Measurements from ENCODE around the gene ICAM5. TPM values are rescaled to one million over a fixed set of nuclear protein-coding genes. Genes with fewer than 3 reads are reported as not detected.
"Not testable (repeated sequence)": the region's sequence is repeated elsewhere in the genome, so short reads cannot be mapped to it uniquely, and the experiment has no call there.

The ICAM5 gene
- total RNA-seq, 1 experiment from 2014 or later, result 0.20 TPM

DNA sequence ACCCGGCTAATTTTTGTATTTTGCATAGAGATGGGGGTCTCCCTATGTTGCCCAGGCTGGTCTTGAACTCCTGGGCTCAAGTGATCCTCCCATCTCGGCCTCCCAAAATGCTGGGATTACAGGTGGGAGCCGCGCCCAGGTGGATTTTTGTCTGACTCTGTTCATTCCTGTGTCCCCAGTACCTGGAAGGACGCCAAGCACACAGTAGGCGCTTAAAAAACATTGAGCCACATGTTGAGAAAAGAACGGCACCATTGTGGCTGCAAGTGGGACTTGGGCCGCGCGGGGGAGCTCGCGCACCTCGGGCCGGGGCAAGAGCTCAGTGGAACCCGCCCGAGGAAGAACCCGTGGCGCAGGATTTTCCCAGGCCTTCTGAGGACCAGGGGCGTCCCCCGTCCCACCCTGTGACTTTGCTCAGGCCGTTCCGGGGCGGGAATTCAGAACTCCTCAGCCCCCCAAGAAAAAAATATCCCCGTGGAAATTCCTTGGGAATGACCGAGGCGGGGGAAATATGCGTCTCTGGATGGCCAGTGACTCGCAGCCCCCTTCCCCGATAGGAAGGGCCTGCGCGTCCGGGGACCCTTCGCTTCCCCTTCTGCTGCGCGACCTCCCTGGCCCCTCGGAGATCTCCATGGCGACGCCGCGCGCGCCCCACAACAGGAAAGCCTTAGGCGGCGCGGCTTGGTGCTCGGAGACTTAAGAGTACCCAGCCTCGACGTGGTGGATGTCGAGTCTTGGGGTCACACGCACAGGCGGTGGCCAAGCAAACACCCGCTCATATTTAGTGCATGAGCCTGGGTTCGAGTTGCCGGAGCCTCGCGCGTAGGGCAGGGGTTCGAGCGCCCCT is 20.2 kb upstream of the ICAM5 start:
- in situ Hi-C loops (cut with HindIII; ENCODE audit: low pct_unique_long_range_greater_than_20kb, low sequenced_read_pairs), result no loop called here
- peak; percentile 37 for DNase-seq (ENCODE audit: low read depth)

DNA sequence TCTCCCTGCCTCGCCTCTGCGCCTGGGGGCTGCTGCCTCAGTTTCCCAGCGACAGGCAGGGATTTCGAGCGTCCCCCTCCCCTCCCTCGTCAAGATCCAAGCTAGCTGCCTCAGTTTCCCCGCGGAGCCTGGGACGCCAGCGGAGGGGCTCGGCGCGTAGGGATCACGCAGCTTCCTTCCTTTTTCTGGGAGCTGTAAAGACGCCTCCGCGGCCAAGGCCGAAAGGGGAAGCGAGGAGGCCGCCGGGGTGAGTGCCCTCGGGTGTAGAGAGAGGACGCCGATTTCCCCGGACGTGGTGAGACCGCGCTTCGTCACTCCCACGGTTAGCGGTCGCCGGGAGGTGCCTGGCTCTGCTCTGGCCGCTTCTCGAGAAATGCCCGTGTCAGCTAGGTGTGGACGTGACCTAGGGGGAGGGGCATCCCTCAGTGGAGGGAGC is 19.6 kb upstream of the ICAM5 start:
- in situ Hi-C loops (cut with HindIII; ENCODE audit: low pct_unique_long_range_greater_than_20kb, low sequenced_read_pairs), result no loop called here
- DNase-seq (ENCODE audit: low read depth), result no peak

DNA sequence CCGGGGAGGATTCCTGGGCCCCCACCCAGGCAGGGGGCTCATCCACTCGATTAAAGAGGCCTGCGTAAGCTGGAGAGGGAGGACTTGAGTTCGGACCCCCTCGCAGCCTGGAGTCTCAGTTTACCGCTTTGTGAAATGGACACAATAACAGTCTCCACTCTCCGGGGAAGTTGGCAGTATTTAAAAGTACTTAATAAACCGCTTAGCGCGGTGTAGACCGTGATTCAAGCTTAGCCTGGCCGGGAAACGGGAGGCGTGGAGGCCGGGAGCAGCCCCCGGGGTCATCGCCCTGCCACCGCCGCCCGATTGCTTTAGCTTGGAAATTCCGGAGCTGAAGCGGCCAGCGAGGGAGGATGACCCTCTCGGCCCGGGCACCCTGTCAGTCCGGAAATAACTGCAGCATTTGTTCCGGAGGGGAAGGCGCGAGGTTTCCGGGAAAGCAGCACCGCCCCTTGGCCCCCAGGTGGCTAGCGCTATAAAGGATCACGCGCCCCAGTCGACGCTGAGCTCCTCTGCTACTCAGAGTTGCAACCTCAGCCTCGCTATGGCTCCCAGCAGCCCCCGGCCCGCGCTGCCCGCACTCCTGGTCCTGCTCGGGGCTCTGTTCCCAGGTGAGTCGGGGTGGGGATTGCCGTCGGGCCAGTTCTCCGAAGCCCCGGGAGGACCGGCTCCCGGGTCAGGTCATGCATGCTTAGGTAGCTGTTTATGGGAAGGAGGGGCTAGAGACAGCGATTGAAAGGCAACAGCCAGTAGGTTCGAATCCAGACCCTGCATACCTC is 18.9 kb upstream of the ICAM5 start, which contains the start of gene ICAM1:
TSS of gene ICAM1 (plus strand) at position 505 of the 779 bp plus-strand sequence. CDS start at position 545, 40 bp downstream.
- DNase-seq (ENCODE audit: low read depth), result no peak
- in situ Hi-C loops (cut with HindIII; ENCODE audit: low pct_unique_long_range_greater_than_20kb, low sequenced_read_pairs), result no loop called here

DNA sequence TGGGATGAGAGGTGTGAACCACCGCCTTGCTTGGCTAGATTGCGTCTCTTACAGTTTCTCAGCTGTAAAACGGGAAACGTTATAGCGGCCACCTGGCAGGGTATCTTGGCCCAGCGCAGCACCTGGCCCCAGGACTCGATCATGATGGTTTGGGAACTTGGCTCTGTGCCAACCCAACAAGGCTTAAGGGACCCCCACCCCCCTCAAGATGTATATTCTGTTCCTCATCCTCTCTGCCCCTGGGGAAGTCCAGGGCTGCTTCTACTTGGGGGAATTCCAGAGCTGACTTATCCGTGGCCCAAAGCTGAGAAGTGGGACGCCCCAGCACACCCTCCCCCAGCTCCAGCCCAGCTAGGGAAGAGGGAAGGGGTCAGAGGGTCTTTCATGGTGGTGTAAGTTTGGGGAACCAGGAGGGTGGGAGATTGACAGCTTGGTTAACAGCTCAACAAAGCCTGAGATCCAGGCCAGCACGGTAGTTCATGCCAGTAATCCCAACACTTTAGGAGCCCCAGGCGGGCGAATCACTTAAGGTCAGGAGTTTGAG is 18.1 kb upstream of the ICAM5 start:
- DNase-seq (ENCODE audit: low read depth), result no peak
- in situ Hi-C loops (cut with HindIII; ENCODE audit: low pct_unique_long_range_greater_than_20kb, low sequenced_read_pairs), result no loop called here

DNA sequence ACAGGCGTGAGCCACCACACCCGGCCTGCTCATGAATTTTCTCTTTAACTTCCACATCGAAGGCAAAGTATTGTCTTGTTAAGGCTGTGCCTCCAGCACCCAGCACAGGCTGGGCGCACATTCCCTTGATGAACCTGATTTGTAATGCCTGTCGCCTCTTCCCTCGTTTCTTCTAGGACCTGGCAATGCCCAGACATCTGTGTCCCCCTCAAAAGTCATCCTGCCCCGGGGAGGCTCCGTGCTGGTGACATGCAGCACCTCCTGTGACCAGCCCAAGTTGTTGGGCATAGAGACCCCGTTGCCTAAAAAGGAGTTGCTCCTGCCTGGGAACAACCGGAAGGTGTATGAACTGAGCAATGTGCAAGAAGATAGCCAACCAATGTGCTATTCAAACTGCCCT is 15.2 kb upstream of the ICAM5 start:
- in situ Hi-C loops (cut with HindIII; ENCODE audit: low pct_unique_long_range_greater_than_20kb, low sequenced_read_pairs), result no loop called here

DNA sequence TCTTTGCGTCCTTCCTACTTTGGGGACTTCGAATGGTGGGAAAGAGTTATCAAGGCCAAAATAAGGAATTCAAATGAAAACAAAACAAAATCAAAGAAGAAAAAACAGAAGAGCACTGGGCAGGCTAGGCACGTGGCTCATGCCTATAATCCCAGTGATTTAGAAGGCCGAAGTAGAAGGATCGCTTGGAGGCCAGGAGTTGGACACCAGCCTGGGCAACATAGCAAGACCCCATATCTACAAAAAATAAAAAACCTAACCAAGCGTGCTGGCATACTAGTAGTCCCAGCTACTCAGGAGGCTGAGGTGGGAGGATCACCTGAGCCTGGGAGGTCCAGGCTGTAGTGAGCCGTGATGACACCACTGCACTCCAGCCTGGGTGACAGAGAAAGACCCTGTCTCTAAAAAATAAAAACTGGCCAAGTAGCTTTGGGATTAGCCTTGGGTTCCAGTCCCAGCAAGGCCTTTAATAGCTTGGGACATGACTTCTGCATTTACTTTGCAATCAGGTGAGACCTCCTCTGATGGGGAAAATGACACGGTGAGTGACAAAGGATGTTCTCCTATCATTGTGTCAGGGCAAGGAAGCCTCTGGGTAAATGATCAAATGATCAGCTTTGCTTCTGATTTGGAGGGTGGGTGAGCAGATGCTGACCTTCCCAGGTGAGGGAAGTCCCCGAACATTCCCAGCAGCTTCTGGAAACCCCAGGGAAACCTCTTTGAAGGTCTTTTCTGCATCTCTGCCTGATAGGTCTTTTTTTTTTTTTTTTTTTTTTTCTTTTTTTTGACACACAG is 11.8 kb upstream of the ICAM5 start:
- DNase-seq (ENCODE audit: low read depth), result no peak
- in situ Hi-C loops (cut with HindIII; ENCODE audit: low pct_unique_long_range_greater_than_20kb, low sequenced_read_pairs), result no loop called here

More for the DNA sequence above, 15.2 kb upstream of the ICAM5 start:
- DNase-seq (ENCODE audit: low read depth), result no peak

DNA sequence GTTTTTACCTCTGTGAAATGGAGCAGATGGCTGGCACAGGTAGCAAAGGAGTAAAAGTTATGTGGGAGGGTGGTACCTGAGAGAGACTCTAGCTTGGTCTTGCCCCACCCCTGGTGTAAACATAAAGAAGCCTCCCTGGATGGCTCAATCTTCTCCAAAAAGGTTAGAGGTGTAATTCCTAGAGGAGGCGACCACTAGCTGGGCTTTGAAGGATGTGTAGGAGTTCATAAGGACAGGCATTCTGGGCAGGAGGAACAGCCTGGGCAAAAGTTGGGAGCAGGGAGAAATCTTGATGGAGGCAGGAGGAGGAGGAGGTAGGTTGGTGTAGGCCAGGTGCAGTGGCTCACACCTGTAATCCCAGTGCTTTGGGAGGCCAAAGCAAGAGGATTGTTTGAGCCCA is 10.8 kb upstream of the ICAM5 start:
- in situ Hi-C loops (cut with HindIII; ENCODE audit: low pct_unique_long_range_greater_than_20kb, low sequenced_read_pairs), result no loop called here

DNA sequence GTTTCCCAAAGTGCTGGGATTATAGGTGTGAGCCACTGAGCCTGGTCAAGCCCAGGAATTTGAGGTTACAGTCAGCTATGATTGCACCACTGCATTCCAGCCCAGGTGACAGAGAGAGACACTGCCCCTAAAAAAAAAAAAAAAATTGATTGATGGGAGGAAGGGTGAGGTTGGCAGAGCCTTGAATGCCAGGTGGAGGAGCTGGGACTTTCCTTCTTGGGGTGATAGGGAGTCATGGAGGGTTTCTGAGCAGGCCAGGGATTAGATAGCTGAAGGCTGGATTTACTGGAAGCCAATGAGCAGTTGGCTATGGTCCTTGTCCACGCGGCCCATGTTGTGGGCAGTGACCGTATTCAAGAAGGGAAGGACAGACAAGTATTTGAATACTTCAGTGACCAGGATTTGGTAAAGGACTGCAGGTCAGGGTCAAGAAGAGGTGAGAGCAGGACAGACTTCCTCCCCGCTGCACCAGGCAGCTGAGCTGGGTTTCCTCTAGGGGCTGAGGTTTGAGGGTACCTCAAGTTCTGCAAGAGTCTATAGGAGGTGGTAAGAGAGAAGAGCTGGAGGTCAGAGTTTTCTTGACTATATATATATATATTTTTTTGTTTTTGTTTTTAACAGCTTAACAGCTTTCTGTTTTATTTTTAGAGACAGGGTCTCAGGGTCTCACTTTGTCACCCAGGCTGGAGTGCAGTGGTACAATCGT is 9.9 kb upstream of the ICAM5 start:
- DNase-seq (ENCODE audit: low read depth), result no peak
- in situ Hi-C loops (cut with HindIII; ENCODE audit: low pct_unique_long_range_greater_than_20kb, low sequenced_read_pairs), result no loop called here

More for the DNA sequence above, 10.8 kb upstream of the ICAM5 start:
- DNase-seq (ENCODE audit: low read depth), result no peak

DNA sequence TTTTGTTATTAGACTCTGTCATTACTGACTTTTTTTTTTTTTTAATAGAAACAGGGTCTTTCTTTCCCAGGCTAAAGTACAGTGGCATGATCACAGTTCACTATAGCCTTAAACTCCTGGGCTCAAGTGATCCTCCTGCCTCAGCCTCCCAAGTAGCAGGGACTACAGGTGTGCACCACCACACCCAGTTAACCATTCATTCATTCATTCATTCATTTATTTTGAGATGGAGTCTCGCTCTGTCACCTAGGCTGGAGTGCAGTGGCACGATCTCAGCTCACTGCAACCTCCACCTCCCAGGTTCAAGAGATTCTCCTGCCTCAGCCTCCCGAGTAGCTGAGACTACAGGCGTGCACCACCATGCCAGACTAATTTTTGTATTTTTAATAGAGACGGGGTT is 7.7 kb upstream of the ICAM5 start:
- in situ Hi-C loops (cut with HindIII; ENCODE audit: low pct_unique_long_range_greater_than_20kb, low sequenced_read_pairs); DNase-seq (ENCODE audit: low read depth): not testable (repeated sequence)

DNA sequence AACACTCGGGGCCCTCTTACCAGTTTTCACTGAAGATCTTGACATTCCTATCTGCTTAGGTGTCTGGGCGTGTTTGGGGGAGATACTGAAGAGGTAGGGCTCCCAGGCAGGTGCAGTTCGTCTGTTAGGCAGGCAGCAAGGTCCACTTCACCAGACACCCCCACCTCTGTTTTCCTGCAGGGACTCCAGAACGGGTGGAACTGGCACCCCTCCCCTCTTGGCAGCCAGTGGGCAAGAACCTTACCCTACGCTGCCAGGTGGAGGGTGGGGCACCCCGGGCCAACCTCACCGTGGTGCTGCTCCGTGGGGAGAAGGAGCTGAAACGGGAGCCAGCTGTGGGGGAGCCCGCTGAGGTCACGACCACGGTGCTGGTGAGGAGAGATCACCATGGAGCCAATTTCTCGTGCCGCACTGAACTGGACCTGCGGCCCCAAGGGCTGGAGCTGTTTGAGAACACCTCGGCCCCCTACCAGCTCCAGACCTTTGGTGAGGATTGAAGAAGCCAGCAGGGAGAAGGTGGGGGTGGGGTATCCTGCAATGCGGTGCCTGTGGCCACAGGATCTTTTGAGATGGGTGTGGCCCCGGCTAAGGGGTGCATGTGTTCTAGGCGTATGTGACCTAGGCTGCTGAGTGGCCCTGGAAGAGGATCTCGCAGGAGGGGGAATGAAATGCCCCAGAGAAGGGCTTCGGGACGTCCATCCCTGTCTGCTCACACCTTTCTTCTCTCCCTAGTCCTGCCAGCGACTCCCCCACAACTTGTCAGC is 6.3 kb upstream of the ICAM5 start:
- no peak for DNase-seq (ENCODE audit: low read depth)
- in situ Hi-C loops (cut with HindIII; ENCODE audit: low pct_unique_long_range_greater_than_20kb, low sequenced_read_pairs), result no loop called here

DNA sequence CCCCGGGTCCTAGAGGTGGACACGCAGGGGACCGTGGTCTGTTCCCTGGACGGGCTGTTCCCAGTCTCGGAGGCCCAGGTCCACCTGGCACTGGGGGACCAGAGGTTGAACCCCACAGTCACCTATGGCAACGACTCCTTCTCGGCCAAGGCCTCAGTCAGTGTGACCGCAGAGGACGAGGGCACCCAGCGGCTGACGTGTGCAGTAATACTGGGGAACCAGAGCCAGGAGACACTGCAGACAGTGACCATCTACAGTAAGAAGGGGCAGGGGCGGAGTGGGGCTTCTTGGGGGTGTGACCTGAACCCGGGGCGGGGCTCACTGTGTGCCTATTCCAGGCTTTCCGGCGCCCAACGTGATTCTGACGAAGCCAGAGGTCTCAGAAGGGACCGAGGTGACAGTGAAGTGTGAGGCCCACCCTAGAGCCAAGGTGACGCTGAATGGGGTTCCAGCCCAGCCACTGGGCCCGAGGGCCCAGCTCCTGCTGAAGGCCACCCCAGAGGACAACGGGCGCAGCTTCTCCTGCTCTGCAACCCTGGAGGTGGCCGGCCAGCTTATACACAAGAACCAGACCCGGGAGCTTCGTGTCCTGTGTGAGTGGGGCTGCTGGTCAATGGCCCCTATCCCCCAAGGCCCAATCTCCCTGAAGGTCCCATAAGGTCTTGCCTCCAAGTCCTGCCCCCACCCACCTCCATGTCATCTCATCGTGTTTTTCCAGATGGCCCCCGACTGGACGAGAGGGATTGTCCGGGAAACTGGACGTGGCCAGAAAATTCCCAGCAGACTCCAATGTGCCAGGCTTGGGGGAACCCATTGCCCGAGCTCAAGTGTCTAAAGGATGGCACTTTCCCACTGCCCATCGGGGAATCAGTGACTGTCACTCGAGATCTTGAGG is 5.4 kb upstream of the ICAM5 start:
- in situ Hi-C loops (cut with HindIII; ENCODE audit: low pct_unique_long_range_greater_than_20kb, low sequenced_read_pairs), result no loop called here
- no peak for DNase-seq (ENCODE audit: low read depth)

DNA sequence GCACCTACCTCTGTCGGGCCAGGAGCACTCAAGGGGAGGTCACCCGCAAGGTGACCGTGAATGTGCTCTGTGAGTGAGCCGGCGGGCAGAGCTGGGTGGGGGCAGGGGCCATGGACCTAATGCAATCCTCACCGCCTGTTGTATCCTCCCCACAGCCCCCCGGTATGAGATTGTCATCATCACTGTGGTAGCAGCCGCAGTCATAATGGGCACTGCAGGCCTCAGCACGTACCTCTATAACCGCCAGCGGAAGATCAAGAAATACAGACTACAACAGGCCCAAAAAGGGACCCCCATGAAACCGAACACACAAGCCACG is 4.8 kb upstream of the ICAM5 start:
- in situ Hi-C loops (cut with HindIII; ENCODE audit: low pct_unique_long_range_greater_than_20kb, low sequenced_read_pairs), result no loop called here
- DNase-seq (ENCODE audit: low read depth), result no peak

DNA sequence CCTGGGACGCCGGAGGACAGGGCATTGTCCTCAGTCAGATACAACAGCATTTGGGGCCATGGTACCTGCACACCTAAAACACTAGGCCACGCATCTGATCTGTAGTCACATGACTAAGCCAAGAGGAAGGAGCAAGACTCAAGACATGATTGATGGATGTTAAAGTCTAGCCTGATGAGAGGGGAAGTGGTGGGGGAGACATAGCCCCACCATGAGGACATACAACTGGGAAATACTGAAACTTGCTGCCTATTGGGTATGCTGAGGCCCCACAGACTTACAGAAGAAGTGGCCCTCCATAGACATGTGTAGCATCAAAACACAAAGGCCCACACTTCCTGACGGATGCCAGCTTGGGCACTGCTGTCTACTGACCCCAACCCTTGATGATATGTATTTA is 4.4 kb upstream of the ICAM5 start:
- DNase-seq (ENCODE audit: low read depth), result no peak
- in situ Hi-C loops (cut with HindIII; ENCODE audit: low pct_unique_long_range_greater_than_20kb, low sequenced_read_pairs), result no loop called here

DNA sequence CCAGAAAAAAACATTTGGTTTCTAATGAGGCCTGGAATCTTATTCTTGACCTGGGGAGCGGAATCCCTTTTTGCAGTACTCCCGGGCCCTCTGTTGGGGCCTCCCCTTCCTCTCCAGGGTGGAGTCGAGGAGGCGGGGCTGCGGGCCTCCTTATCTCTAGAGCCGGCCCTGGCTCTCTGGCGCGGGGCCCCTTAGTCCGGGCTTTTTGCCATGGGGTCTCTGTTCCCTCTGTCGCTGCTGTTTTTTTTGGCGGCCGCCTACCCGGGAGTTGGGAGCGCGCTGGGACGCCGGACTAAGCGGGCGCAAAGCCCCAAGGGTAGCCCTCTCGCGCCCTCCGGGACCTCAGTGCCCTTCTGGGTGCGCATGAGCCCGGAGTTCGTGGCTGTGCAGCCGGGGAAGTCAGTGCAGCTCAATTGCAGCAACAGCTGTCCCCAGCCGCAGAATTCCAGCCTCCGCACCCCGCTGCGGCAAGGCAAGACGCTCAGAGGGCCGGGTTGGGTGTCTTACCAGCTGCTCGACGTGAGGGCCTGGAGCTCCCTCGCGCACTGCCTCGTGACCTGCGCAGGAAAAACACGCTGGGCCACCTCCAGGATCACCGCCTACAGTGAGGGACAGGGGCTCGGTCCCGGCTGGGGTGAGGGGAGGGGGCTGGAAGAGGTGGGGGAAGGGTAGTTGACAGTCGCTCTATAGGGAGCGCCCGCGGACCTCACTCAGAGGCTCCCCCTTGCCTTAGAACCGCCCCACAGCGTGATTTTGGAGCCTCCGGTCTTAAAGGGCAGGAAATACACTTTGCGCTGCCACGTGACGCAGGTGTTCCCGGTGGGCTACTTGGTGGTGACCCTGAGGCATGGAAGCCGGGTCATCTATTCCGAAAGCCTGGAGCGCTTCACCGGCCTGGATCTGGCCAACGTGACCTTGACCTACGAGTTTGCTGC is 2.7 kb upstream of the ICAM5 start, which contains the start of gene ICAM4:
TSS of gene ICAM4 (plus strand) at position 153 of the 935 bp plus-strand sequence. CDS start at position 211, 58 bp downstream.
- DNase-seq (ENCODE audit: low read depth), result no peak
- in situ Hi-C loops (cut with HindIII; ENCODE audit: low pct_unique_long_range_greater_than_20kb, low sequenced_read_pairs), result no loop called here

DNA sequence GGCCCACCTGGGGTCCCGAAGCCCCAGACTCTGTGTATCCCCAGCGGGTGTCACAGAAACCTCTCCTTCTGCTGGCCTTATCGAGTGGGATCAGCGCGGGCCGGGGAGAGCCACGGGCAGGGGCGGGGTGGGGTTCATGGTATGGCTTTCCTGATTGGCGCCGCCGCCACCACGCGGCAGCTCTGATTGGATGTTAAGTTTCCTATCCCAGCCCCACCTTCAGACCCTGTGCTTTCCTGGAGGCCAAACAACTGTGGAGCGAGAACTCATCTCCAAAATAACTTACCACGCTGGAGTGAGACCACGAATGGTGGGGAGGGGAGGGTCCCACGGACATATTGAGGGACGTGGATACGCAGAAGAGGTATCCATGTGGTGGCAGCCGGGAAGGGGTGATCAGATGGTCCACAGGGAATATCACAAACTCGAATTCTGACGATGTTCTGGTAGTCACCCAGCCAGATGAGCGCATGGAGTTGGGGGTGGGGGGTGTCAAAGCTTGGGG is 1.0 kb upstream of the ICAM5 start:
- in situ Hi-C loops (cut with HindIII; ENCODE audit: low pct_unique_long_range_greater_than_20kb, low sequenced_read_pairs), result no loop called here
- DNase-seq (ENCODE audit: low read depth), result no peak
